ENCODE data around the gene TCN2.

DNA sequence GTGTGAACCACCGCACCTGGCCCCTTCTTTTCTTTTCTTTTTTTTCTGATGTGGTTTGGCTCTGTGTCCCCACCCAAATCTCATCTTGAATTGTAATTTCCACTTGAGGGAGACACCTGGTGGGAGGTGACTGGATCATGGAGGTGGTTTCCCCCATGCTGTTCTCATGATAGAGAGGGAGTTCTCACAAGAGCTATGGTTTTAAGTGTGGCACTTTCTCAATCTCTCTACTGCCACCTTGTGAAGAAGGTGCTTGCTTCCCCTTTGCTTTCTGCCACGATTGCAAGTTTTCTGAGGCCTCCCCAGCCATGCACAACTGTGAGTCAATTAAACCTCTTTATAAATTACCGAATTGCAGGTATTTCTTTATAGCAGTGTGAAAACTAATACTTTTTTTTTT is 4.9 kb upstream of the TCN2 start:
- TF ChIP-seq NFIC (IDR thresholded peaks at IDR 0.05; ENCODE audit: low read depth, low read length) (no peak), SMC3 (IDR thresholded peaks at IDR 0.05; ENCODE audit: borderline replicate concordance, low read length) (no peak; the same call in 1 of the 2 replicates), EP300 (IDR thresholded peaks at IDR 0.05; ENCODE audit: borderline replicate concordance in 1 of 2, control insufficient read depth in 1 of 2, low read depth in 2 of 2, low read length in 2 of 2) (no peak), NR2F1 (conservative IDR thresholded peaks at IDR 0.05) (no peak), FOXM1 (IDR thresholded peaks at IDR 0.05; ENCODE audit: low read depth, low read length) (no peak), SPI1 (IDR thresholded peaks at IDR 0.05; ENCODE audit: borderline replicate concordance, insufficient read depth, low read depth, low read length) (no peak), GATAD2B (conservative IDR thresholded peaks at IDR 0.05; ENCODE audit: low read depth) (no peak), SP1 (IDR thresholded peaks at IDR 0.05; ENCODE audit: low read depth, low read length) (no peak)
- TF ChIP-seq, protein P1, sequence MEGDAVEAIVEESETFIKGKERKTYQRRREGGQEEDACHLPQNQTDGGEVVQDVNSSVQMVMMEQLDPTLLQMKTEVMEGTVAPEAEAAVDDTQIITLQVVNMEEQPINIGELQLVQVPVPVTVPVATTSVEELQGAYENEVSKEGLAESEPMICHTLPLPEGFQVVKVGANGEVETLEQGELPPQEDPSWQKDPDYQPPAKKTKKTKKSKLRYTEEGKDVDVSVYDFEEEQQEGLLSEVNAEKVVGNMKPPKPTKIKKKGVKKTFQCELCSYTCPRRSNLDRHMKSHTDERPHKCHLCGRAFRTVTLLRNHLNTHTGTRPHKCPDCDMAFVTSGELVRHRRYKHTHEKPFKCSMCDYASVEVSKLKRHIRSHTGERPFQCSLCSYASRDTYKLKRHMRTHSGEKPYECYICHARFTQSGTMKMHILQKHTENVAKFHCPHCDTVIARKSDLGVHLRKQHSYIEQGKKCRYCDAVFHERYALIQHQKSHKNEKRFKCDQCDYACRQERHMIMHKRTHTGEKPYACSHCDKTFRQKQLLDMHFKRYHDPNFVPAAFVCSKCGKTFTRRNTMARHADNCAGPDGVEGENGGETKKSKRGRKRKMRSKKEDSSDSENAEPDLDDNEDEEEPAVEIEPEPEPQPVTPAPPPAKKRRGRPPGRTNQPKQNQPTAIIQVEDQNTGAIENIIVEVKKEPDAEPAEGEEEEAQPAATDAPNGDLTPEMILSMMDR (IDR thresholded peaks at IDR 0.05 in 2 of 3, conservative IDR thresholded peaks at IDR 0.05 in 1 of 3; ENCODE audit: control insufficient read depth in 2 of 3, extremely low read depth in 1 of 3, insufficient read depth in 1 of 3, low read depth in 3 of 3, low read length in 3 of 3) = peak; percentile 32 to 51 (median 37); a peak in 5 of 6 replicates
- TF ChIP-seq, protein P2, sequence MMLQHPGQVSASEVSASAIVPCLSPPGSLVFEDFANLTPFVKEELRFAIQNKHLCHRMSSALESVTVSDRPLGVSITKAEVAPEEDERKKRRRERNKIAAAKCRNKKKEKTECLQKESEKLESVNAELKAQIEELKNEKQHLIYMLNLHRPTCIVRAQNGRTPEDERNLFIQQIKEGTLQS (IDR thresholded peaks at IDR 0.05; ENCODE audit: borderline replicate concordance, extremely low read depth, low read depth, low read length) = no peak
- TF ChIP-seq, protein P3, sequence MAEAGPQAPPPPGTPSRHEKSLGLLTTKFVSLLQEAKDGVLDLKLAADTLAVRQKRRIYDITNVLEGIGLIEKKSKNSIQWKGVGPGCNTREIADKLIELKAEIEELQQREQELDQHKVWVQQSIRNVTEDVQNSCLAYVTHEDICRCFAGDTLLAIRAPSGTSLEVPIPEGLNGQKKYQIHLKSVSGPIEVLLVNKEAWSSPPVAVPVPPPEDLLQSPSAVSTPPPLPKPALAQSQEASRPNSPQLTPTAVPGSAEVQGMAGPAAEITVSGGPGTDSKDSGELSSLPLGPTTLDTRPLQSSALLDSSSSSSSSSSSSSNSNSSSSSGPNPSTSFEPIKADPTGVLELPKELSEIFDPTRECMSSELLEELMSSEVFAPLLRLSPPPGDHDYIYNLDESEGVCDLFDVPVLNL (IDR thresholded peaks at IDR 0.05; ENCODE audit: low read depth, low read length) = no peak

Measured in GM12878 (cell line).